T-helper 2 cell (primary cell): Measurements from ENCODE around the gene SCFD2.

Experiments
- DNase-seq, 5 experiments: peaks; one replicate each; pipeline versions ENCODE4 v3.0.0 to v3.0.0-alpha.2; 2012 to 2022

SCFD2 gene

GRCh38 chr4:52947401-52948056 lies 418.3 kb downstream of the SCFD2 start:
- DNase-seq = no peak

DNA sequence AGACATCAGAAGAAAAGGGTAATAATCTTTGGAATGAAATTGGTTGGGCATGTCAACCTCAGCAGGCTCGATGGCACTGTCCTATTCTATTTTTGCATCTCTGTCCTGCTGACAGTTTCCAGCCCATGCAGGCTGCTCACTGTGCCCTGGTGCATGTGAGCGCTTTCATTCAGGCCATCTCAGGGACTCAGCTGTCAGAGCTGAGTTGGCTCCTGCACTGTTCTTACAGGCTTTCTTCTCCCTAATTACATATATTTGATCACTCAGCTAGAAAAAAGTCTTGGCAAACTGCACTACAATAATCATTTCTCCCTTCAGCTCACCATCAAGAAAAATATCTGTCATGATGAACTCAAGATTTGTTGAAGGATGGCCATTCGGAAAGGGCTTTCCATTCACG lies 419.0 kb downstream of the SCFD2 start:
- DNase-seq = no peak

DNA sequence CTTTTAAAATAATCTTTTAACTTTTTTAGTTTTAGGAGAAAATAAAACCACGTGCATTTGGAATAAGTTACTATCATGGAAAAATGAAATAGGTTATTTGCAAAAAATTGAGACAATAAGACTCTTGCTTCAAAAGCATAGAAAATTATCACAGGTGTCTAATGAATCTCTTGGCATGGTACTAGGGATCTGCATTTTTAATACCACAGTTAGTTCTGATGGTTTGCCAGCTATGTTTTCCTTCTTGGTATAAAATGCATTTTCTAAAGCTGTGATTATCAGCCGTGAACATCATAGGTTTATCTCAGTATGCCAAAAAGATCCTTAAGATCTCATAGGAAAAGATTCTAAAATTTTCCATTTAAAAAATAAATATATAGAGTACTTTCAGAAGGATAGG lies 419.9 kb downstream of the SCFD2 start:
- DNase-seq = no peak

DNA sequence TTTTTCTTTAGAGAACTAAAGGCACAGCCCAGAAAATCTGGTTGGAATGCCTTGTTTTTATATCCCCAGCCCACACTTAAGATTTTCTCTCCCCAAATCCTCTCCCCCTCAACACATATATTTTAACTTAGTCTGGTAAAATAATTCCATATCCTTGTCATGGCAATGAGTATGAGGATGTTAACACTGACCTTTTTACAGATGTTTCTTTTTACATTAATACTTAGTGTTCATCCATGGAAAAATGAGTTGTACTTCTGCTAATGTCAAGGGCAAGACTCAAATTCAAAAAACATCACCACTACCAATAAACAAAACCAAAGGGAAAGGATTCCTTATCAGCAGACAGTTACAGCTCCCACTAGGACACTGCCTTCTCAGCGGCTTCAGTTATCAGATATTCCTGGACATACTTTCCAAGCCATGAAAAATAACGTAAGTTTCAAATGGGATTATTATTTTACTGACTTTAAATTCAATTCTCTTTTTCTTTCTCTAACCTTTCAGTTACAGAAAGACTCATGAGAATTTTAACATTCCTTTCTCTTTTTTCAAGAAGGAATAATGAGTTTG lies 420.4 kb downstream of the SCFD2 start:
- no peak for DNase-seq

GRCh38 chr4:52943677-52944076 lies 422.2 kb downstream of the SCFD2 start:
- DNase-seq = no peak

GRCh38 chr4:52942936-52943335 lies 422.9 kb downstream of the SCFD2 start:
- no peak for DNase-seq

DNA sequence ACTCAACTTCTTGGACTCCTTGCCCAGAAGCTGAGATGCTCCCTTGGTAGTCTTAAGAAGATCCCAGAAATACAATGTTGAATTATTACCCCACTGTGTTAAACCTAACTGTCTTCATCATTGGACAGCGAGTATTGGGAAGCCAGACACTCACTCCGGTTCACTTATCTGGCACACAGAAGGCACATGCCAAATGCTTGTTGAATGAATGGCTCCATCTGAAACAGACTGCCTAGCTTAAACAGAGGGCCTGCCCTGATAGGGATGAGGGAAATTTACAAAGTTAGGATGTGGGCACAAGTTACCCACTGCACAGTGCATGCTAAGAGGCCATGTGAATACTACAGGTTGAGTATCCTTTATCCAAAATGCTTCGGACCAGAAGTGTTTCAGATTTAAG lies 424.4 kb downstream of the SCFD2 start:
- no peak for DNase-seq

GRCh38 chr4:52939739-52940138 lies 426.1 kb downstream of the SCFD2 start:
- DNase-seq = no peak

DNA sequence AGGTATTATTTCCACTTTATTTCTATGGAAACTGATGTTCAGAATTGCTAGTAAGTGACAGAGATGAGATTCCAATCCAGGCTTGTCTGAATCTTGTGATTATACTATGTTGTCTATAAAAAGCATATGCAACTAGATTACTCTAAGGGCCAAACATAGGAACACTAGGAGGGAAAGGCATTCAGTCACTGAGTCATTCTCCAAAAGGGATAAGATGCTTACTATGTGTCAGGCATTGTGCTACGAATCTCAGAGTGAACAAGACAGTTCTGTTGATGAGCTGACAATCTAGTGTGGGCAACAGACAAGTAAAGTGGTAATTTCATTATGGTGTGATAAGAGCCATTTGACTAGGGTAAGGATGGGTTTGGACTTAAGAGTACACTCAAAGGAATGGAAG lies 426.5 kb downstream of the SCFD2 start:
- no peak for DNase-seq

- no peak for DNase-seq
These were observed 428.0 kb downstream of the SCFD2 start for GRCh38 chr4:52937829-52938228.

DNA sequence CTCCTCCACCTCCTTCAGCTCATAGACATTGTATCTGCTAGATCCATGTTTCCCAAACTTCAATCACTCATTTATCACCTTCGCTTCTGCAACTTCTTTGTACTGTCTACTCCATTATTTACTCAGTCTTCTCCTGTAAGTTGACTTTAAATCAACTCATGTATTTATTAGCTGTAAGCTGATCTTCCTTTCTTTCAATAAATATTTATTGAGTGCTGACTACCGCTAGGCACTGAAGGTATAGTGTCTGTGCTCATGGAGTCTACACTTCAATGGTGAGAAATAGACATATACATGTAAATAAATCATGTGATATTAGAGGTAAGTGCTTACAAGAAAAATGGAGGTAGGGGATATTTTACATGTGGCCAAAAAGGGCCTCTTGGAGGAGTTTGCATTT lies 429.1 kb downstream of the SCFD2 start:
- DNase-seq = no peak

GRCh38 chr4:52935317-52935716 lies 430.5 kb downstream of the SCFD2 start:
- DNase-seq = no peak

- no peak for DNase-seq
These were observed 432.1 kb downstream of the SCFD2 start for GRCh38 chr4:52933738-52934137.

GRCh38 chr4:52932591-52933470 lies 433.0 kb downstream of the SCFD2 start:
- no peak for DNase-seq

- DNase-seq = no peak
These were observed 434.6 kb downstream of the SCFD2 start for GRCh38 chr4:52931243-52931642.

DNA sequence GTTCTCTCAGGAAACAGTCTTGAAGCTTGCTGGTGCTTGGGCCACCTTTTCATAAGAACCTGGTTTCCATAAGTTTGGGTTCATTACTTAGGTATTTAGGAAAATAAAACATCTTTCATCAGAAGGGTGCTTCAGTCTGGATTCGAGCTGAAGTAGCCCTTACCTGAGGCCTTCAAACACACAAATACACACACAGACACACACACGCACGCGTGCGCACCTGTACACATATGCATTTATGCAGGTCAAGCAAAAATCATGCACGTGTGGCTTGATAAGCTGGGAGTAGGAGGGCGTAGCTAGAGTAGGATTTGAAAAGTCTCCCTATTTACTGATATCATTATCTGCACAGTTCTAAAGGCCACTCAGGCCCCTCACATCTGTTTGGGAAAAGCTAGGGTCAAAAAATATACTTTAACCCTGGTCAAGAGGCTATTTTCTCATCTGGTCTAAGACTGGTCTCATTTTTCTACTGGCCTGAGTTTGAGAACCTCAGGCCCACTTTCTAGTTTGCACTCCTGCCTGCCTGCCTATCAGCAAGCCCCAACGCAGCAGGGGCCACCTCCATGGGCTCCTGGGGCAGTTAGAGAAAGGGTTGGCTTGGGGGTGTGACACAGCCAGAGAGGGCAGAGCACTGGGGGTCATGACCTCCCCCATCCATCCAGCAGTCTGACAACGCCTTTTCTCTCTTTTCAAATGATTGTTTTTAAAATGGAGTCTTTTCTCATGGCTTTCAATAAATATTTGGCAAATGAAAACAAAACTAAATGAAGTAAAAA lies 439.5 kb downstream of the SCFD2 start:
- no peak for DNase-seq

DNA sequence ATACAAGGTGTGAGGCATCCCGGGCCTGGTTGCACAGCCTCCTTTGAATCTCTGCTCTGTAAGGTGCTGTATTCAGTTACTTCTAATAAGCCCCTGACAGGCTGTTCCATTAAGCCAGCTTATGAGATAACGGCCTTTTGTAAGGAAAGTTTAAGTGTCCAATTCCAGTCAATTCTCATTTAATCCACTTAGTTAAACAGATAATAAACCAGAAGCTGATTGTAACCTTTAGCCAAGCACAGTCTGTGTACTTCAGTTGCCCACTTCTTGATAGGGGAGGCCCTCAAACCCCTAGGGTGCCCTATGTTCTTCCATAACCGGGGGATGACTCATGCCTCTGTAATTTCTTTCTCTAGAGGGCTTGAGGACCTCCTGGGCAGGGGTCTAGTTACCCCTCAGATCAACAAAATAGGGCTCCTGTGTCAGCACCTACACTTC lies 440.3 kb downstream of the SCFD2 start:
- no peak for DNase-seq

- DNase-seq = no peak
These were observed 446.4 kb downstream of the SCFD2 start for GRCh38 chr4:52919461-52919860.

DNA sequence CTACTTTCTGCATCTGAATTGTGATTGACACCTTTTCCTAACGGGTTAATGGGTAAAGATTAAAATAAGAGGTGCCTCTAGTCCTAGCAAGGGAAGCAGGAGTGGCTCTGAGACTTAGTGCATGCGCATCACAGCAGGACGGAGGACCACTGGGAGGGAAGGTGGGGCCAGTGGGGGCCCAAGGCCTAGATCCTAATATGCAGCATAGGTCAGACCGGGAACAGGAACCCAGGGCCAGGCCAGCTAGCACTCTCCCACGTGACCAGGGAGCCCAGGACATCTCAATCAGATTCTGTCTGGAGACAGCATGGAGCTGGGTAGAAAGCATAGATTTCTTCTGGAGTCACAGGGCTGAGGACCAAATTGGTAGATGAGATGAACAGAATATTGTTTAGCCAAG lies 448.0 kb downstream of the SCFD2 start:
- no peak for DNase-seq

- DNase-seq = no peak
These were observed 450.0 kb downstream of the SCFD2 start for GRCh38 chr4:52915730-52916300.

DNA sequence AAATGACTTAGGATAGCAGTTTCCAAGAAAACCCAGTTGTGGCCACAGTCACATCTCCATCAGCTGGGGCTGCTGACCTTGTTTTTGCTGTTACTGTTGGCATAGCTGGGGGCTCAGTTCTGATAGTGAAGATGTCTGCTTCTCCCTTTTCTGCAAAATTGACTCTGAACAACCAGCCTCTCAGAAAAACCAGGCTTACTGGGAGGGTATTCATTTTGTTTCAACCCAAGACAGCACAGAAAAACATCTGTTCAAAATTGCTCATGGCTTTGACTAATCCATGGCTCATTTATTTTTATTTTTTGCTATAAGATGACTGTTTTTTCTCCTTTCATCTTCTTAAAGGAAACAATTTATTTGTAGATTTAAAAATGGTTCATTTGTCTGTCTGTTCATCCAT lies 450.7 kb downstream of the SCFD2 start:
- DNase-seq = no peak

DNA sequence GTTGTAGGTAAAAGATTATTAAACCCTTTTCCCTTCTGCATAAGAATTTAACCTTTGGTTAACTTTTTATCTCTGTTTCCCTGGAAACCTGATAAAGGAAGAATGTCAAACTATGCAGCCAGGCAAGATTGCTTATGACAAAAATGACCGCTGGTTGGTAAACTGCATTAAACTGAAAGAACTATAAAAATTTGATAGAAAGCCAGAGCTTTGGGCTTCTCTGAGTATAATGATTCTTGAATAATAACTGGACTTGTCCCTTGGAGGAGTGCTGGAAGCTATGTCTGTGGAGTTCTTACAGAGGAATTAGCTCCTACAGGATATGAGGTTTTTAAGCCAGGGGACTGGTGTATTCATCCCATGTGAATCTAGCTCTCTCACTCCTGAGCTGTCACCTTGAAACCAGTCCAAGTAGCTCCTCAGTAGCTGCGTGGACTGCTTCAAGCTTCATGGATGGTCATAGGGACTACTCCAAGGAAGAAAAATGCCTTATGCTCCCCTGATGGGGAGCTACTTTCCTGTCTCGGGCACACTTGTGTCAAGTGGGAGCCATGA lies 451.7 kb downstream of the SCFD2 start:
- DNase-seq = no peak
